Stimulated activated CD4-positive, alpha-beta T cell treated with anti-CD3 and anti-CD28 coated beads, Interleukin-1b, Interleukin-23, amount 100 ng/mL, for 1 hour (primary cell): ENCODE data around the gene SRRM3.
"Not testable (repeated sequence)": the region's sequence is repeated elsewhere in the genome, so short reads cannot be mapped to it uniquely, and the experiment has no call there.

Experiments
- DNase-seq, 2 donors: peaks; one replicate each; pipeline ENCODE4 v3.0.0-alpha.2; 2020; ENCODE audit warnings: low read depth in 2 of 2

Gene SRRM3

GRCh38 chr7:76201732-76202665 lies at the start of gene SRRM3:
Gene SRRM3, plus strand, starts transcription at chr7:76201896. Its CDS starts 33,171 bp downstream, at chr7:76235067.
- peak; percentile 53 to 84 for DNase-seq

- no peak for DNase-seq
Measured at GRCh38 chr7:76151932-76152331, 49.8 kb upstream of the SRRM3 start.

DNA sequence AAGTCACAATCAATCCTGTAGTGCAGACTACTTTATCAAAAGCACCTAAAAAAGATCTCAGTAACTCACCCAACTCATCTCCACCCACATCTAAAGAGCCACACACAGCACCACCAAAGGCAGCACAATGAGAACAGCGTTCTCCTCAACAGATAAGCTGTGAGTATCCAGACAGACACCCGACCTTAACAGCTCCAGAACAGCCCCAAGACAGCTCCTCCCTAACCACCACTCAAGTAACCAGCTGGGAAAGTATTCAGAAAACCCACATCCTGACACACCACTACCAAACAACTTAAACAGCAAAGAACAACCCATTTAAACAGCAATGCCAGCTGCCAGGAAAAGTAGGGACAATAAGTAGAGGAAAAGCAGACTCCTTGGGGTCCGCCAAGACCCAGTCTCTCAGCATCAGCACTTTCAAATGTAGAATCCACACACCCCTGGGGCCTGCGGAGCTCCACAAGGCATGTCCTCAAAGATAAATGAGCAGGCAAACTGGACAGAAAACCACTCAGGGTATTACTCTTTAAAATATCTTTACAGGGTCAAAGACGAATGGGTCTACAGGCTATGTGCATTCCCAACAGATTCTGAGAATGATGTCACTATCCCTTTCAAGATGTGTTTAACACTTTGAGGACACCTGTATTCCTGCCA lies 48.0 kb upstream of the SRRM3 start:
- not testable (repeated sequence) for DNase-seq

DNA sequence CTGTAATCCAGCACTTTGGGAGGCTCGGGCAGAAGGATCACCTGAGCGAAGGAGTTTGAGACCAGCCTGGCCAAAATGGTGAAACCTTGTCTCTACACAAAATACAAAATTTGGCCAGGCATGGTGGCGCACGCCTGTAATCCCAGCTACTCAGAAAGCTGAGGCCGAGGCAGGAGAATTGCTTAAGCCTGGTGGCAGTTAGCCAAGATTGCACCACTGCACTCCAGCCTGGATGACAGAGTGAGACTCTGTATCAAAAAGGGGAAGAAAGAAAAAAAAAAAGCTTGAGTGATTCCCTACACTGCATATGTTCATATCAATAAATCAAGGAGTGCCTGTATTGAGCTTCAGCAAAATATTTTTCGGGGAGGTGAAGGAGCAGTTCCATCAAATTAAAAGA lies 45.8 kb upstream of the SRRM3 start:
- no peak for DNase-seq

GRCh38 chr7:76156992-76157685 lies 44.6 kb upstream of the SRRM3 start:
- DNase-seq, result not testable (repeated sequence)

- not testable (repeated sequence) for DNase-seq
Measured at GRCh38 chr7:76158416-76158815, 43.3 kb upstream of the SRRM3 start.

- not testable (repeated sequence) for DNase-seq
Measured at GRCh38 chr7:76162416-76163170, 39.1 kb upstream of the SRRM3 start.

DNA sequence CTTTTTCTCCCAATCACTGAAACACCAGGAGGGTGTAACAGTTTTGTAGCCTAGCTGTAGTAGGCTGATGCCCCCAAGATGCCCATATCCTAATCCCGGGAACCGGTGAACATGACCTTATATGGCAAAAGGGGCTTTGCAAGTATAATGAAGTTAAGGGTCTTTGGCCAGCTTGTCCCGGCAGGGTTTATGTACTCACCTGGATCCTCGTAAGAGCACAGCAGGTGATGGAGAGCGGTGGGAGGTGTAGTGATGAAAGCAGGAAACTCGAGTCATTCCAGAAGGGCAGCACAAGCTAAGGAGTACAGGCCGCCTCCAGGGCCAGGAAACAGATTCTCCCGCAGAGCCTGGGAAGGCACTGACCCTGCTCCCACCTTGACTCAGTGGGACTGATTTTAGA lies 37.9 kb upstream of the SRRM3 start:
- DNase-seq, result not testable (repeated sequence)

DNA sequence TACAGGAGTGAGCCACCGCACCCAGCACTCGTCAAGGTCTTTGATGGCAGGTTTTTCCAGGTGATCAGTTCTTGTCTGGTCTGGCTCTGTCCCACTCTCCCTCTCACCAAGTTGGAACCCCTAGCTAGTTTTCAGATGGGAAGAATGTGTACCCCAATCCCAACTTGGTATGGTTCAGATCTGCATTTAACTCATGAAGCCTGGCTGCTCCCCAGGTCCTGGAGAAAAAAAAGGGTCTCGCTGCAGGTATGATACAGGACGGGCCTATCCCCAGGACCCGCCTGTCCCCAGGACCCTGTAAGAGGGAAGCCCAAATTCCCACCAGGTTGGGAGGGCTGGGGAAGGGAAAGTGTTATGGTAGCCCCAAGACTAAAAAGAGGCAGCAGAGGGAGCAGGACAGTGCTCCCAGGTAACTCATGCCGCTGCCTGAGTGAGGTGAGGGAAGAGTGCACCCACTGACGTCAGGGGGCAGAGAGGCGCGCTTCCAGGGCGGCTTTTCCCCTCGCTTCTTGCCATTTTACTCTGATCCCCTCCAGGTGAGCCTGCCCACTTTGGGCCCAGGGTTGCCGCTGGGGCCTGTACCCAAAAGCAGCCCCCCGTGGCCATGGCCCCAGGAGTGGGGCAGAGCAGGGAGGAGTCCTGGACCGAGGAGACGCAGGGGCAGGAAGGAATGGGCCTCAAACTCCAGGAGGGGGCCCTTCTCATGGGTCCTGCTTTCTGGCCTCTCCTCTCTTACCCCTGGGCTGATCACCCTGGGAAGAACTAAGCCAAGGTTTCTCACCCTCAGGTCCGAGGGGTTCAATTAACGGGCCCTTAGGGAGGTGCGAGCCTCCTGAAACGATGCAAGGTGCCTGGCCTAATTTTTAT lies 36.4 kb upstream of the SRRM3 start:
- no peak for DNase-seq

- DNase-seq, result no peak
Measured at GRCh38 chr7:76165973-76166403, 35.7 kb upstream of the SRRM3 start.

GRCh38 chr7:76166404-76167255 lies 35.1 kb upstream of the SRRM3 start:
- peak; percentile 72 to 77 for DNase-seq

DNA sequence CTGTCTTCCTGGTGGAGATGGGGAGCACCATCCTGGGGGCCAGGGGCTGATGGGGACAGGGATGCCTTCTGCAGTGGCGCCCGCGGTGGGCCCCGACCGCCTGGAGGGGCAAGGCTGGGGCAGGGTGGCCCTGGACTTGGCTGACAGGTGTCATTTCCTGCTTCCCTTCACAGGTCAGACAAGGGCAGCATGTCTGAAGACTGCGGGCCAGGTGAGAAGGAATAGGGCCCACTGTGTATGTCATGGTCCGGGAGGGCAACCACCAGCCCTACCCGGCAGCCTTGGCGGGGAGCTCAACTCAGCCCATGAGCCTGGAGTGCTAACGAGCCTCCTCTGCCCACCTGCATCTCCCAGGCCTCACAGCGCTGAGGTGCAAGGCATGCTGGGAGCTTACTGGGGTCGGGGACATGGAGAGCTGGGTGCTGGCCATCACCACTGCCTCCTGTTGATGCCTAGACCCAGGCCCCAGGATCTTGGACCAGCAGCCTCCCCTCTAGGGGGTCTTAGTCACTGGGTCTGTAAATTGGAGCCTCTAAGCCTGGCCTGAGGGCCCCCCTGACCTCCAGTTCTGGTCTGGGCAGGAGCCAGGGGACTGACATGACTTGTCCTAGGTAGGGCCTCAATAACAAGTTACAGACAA lies 28.0 kb upstream of the SRRM3 start:
- no peak for DNase-seq

- not testable (repeated sequence) for DNase-seq
Measured at GRCh38 chr7:76176951-76177350, 24.7 kb upstream of the SRRM3 start.

DNA sequence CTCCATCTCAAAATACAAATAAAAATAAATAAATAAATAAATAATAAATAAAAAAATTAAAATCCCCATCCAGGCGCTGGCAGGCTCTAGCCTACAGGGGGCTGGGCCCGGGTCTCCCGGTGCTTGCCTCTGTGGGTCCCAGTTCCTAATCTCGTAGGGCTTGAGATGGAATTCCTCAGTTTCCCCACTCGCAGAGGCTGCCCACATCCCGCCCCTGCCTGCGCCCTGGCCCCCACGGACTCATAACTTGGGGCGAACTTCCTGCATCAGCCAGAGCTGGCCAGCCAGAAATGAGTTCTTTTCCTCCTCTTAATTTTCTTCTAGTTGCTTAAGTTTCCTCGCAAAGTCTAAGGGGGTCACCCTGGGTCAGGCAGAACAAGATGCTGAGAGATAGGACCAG lies 22.0 kb upstream of the SRRM3 start:
- DNase-seq, result no peak

DNA sequence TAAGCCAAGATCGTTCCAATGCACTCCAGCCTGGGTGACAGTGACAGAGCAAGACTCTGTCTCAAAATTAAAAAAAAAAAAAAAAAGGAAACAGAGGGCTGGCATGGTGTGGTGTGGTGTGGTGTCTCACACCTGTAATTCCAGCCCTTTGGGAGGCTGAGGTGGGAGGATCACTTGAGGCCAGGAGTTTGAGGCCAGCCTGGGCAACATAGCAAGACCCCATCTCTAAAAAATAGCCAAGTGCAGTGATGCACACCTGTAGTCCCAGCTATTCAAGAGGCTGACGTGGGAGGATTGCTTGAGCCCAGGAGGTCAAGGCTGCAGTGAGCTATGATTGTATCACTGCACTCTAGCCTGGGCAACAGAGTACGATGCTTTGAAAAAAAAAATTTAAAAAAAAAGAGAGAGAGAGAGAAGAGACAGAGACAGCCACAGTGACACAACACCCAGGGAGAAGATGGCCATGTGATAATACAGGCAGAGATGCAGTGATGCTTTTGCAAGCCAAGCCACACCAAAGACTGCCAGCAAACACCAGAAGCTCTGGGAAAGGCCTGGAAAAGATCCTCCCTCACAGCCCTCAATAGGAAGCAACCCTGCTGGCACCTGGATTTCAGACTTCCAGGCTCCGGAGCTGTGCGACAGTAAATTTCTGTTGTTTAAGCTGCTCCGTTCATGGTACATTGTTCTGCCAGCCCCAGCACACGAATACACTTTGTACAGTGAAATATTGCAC lies 19.3 kb upstream of the SRRM3 start:
- no peak for DNase-seq

DNA sequence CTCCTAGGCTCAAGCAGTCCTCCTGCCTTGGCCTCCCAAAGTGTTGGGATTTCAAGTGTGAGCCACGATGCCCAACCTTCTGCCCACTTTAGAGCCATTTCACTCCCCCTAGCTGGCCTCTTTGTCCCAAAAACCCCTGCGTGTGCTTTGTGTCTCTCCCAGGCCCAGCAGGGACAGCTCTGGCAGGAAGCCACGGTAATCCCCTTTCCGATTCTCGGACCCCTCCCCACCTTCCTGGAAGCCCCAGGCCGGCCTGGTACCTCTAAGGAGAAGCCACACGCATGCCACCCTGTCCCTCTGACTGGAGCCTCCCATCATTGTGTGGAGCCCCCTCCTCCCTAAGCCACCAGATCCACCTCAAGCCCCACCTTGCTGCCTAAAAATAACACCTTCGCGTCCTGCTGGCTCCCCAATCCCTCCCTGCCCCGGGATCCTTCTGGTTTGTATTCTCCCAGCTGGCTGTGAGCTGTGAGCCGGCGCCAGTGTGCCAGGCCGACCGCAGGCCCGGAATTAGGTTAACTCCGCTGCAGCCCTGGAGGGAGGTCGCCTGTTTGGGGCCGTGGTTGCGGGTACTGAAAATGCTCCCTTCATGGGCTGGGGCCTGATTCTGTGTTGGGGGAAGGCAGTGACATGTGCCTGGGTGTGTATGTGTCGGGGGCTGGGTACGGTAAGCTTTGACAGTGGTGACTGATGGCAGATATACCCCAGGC lies 16.4 kb upstream of the SRRM3 start:
- no peak for DNase-seq

GRCh38 chr7:76187272-76187671 lies 14.4 kb upstream of the SRRM3 start:
- DNase-seq, result no peak

- no peak for DNase-seq
Measured at GRCh38 chr7:76189276-76189675, 12.4 kb upstream of the SRRM3 start.
